ENCODE data around the gene MTA3.

The MTA3 gene

GRCh38 chr2:42765686-42766085 lies 197.3 kb downstream of the MTA3 start:
- DNase-seq, result no peak

GRCh38 chr2:42767080-42767898 lies 198.9 kb downstream of the MTA3 start:
- no peak for DNase-seq

GRCh38 chr2:42767899-42768705 lies 199.7 kb downstream of the MTA3 start:
- no peak for DNase-seq

- no peak for DNase-seq
These were observed 200.3 kb downstream of the MTA3 start for GRCh38 chr2:42768706-42769256.

GRCh38 chr2:42769583-42770287 lies 201.3 kb downstream of the MTA3 start:
- DNase-seq, result no peak

GRCh38 chr2:42770288-42771131 lies 202.1 kb downstream of the MTA3 start:
- DNase-seq, result peak; percentile 55

GRCh38 chr2:42771546-42772153 lies 203.2 kb downstream of the MTA3 start:
- DNase-seq, result no peak

GRCh38 chr2:42775186-42775585 lies 206.8 kb downstream of the MTA3 start:
- DNase-seq, result no peak

- no peak for DNase-seq
These were observed 207.4 kb downstream of the MTA3 start for GRCh38 chr2:42775810-42776209.

GRCh38 chr2:42777883-42778805 lies 209.7 kb downstream of the MTA3 start:
- peak; percentile 9 for DNase-seq

GRCh38 chr2:42781181-42781580 lies 212.7 kb downstream of the MTA3 start:
- no peak for DNase-seq

- DNase-seq, result no peak
These were observed 215.1 kb downstream of the MTA3 start for GRCh38 chr2:42783511-42783910.

- no peak for DNase-seq
These were observed 215.9 kb downstream of the MTA3 start for GRCh38 chr2:42784204-42784880.

- DNase-seq, result no peak
These were observed 218.3 kb downstream of the MTA3 start for GRCh38 chr2:42786561-42787345.

- no peak for DNase-seq
These were observed 219.0 kb downstream of the MTA3 start for GRCh38 chr2:42787424-42787787.

GRCh38 chr2:42787788-42788477 lies 219.5 kb downstream of the MTA3 start:
- no peak for DNase-seq

- no peak for DNase-seq
These were observed 220.0 kb downstream of the MTA3 start for GRCh38 chr2:42788478-42788793.

- DNase-seq, result no peak
These were observed 220.4 kb downstream of the MTA3 start for GRCh38 chr2:42788882-42789281.

GRCh38 chr2:42789751-42790150 lies 221.3 kb downstream of the MTA3 start:
- DNase-seq, result no peak
